Stimulated activated CD4-positive, alpha-beta T cell treated with anti-CD3 and anti-CD28 coated beads, Interleukin-15, amount 100 ng/mL, for 1 hour (primary cell): ENCODE data around the gene PHF21B.

Experiments
- DNase-seq, 2 donors: peaks; one replicate each; pipeline ENCODE4 v3.0.0-alpha.2; 2020; ENCODE audit warnings: low read depth in 1 of 2, low spot score in 1 of 2

Gene PHF21B

GRCh38 chr22:44847380-44847779 lies 162.4 kb downstream of the PHF21B start:
- no peak for DNase-seq

GRCh38 chr22:44846726-44847275 lies 163.0 kb downstream of the PHF21B start:
- no peak for DNase-seq

GRCh38 chr22:44845796-44846720 lies 163.7 kb downstream of the PHF21B start:
- DNase-seq = no peak

- DNase-seq = no peak
These were observed 164.6 kb downstream of the PHF21B start for GRCh38 chr22:44845191-44845590.

GRCh38 chr22:44842417-44842816 lies 167.4 kb downstream of the PHF21B start:
- no peak for DNase-seq

GRCh38 chr22:44840611-44841322 lies 169.0 kb downstream of the PHF21B start:
- no peak for DNase-seq

- DNase-seq = no peak
These were observed 170.1 kb downstream of the PHF21B start for GRCh38 chr22:44839721-44840120.

- no peak for DNase-seq
These were observed 170.7 kb downstream of the PHF21B start for GRCh38 chr22:44839061-44839460.

- DNase-seq = no peak
These were observed 171.3 kb downstream of the PHF21B start for GRCh38 chr22:44838316-44839016.

GRCh38 chr22:44837481-44837880 lies 172.3 kb downstream of the PHF21B start:
- no peak for DNase-seq

GRCh38 chr22:44834065-44834464 lies 175.7 kb downstream of the PHF21B start:
- no peak for DNase-seq

- no peak for DNase-seq
These were observed 177.9 kb downstream of the PHF21B start for GRCh38 chr22:44831885-44832284.
